Osteoblast (primary cell): Measurements from ENCODE around the gene KAZN. TPM values are rescaled to one million over a fixed set of nuclear protein-coding genes. Genes with fewer than 3 reads are reported as not detected.

Experiments used
- DNase-seq: peaks from one replicate; pipeline ENCODE4 v3.0.0; 2011; ENCODE audit warnings: low spot score, mixed read lengths; ENCODE audit not compliant: insufficient read length; ENCODE audit errors: missing footprints
- H2AFZ ChIP-seq: 2 replicates; pipeline ENCODE4 v1.6.0; 2011; ENCODE audit warnings: mild to moderate bottlenecking, low read length
- H3K27ac ChIP-seq: 2 replicates; pipeline ENCODE4 v1.5.1; 2011; ENCODE audit warnings: mild to moderate bottlenecking, low read depth, low read length, moderate library complexity
- H3K27me3 ChIP-seq: 2 replicates; pipeline ENCODE4 v1.6.0; 2012; ENCODE audit warnings: mild to moderate bottlenecking, control low read depth, inconsistent platforms, low read length, moderate library complexity; ENCODE audit not compliant: insufficient read depth
- H3K36me3 ChIP-seq: 2 replicates; pipeline ENCODE4 v1.5.1; 2011; ENCODE audit warnings: mild to moderate bottlenecking, low read length, control low read depth, moderate library complexity; ENCODE audit not compliant: insufficient read depth
- H3K4me1 ChIP-seq: 2 replicates; pipeline ENCODE4 v1.5.1; 2011; ENCODE audit warnings: mild to moderate bottlenecking, low read length, control low read depth, moderate library complexity; ENCODE audit not compliant: insufficient read depth
- H3K4me2 ChIP-seq: 2 replicates; pipeline ENCODE4 v1.6.0; 2011; ENCODE audit warnings: mild to moderate bottlenecking, low read length; ENCODE audit not compliant: insufficient read depth
- H3K4me3 ChIP-seq: fragments of 200-600 bp; sonication (generic); 3 replicates; pipeline ENCODE4 v1.5.1; 2012; ENCODE audit warnings: mild to moderate bottlenecking, low read length, inconsistent platforms; ENCODE audit not compliant: insufficient read depth
- H3K79me2 ChIP-seq: 2 replicates; pipeline ENCODE4 v1.6.0; 2012; ENCODE audit warnings: mild to moderate bottlenecking, low read length, control low read depth, inconsistent platforms; ENCODE audit not compliant: insufficient read depth
- H3K9me3 ChIP-seq: 2 replicates; pipeline ENCODE4 v1.5.1; 2011; ENCODE audit warnings: low read depth, low read length, control low read depth
- H4K20me1 ChIP-seq: 2 replicates; pipeline ENCODE4 v1.6.0; 2012; ENCODE audit warnings: mild to moderate bottlenecking, low read length, control low read depth; ENCODE audit not compliant: insufficient read depth
- CTCF ChIP-seq: IDR thresholded peaks from 2 replicates; pipeline ENCODE4 v1.5.1; 2011; ENCODE audit warnings: mild to moderate bottlenecking, low read depth, low read length, moderate library complexity; ENCODE audit errors: extremely low read depth
- total RNA-seq: library from RNA; depleted of rRNA; stranded (reverse); fragments of >200 nt; gene quantifications from 2 replicates; pipeline ENCODE4 v1.2.3, GENCODE V29; 2012

The KAZN gene
- total RNA-seq, 1 donor, result 9.0 TPM

- DNase-seq, result no peak
- Histone ChIP-seq H3K36me3 (no peaks in the 10 kb centered on the region), H3K4me2 (no peak overlapping the region), H3K9me3 (peaks cover 3% of the 10 kb centered on the region), H3K4me1 (no peaks in the 10 kb centered on the region), H3K27ac (no peak overlapping the region), H3K4me3 (no peak overlapping the region), H3K79me2 (no peaks in the 10 kb centered on the region), H4K20me1 (no peaks in the 10 kb centered on the region), H2AFZ (no peak overlapping the region), H3K27me3 (no peaks in the 10 kb centered on the region)
- TF ChIP-seq CTCF, result no peak
These were observed 210.9 kb downstream of the KAZN start for GRCh38 chr1:14809191-14809981.

DNA sequence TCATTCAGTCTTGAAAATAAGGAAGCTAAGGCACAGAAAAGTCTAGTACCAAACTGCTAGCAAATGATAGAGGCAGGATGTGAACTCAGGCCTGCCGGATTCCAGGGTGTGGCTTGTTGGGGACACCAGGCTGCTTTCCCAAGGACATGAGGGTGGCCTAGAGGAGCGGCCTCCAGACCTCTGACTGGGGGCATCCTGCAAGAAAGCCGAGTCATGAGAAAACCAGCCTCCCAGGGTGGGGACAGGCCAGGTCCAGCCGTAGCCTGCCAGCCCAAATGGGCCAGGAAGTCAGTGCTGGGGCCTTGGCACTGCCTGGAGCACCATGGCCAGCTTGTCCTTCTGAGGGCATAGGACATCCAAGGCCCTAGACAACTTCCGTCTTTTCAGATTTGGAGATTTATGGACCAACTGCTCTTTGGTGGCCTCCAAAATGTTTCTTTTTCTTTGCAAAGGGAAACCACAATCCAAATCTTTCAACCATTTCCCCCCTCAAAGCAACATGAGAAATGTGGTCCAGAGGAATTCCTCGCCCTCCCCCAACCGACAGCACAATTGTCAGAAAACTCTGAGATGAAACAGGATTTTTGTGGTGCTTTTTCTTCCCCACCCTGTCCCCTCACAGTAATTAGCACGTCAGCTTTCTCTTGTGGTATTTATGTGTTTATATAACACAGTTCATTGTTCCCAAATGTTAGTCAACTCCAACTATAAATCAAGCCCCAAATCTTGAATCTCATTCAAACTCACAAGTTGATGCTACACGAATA lies 212.3 kb downstream of the KAZN start:
- H2AFZ ChIP-seq, result no peak overlapping the region
- no peak for DNase-seq
- no peaks in the 10 kb centered on the region for H3K79me2 ChIP-seq
- H3K9me3 ChIP-seq, result peaks cover 3% of the 10 kb centered on the region
- no peaks in the 10 kb centered on the region for H3K27me3 ChIP-seq
- H4K20me1 ChIP-seq, result no peaks in the 10 kb centered on the region
- no peaks in the 10 kb centered on the region for H3K36me3 ChIP-seq
- no peak overlapping the region for H3K4me3 ChIP-seq
- no peak for TF ChIP-seq CTCF
- H3K4me2 ChIP-seq, result no peak overlapping the region
- no peaks in the 10 kb centered on the region for H3K4me1 ChIP-seq
- H3K27ac ChIP-seq, result no peak overlapping the region

DNA sequence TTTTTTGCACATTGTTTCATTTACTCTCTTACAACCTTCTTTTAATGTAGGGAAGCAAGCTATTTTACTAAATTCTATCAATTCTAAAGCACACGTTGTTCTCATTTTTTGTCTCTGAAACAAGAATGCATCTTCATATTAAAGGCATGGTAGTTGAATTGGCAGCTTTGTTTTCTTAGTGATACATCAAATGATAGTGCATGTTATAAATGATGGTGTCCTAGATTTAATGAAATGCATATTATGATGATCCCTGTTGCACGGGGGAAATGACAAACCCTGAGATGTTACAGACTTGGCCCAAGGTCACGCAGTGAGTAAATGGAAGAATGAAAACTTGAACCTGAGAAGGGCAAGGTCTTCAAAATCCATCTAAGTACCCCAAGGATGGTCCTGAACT lies 213.1 kb downstream of the KAZN start:
- H3K36me3 ChIP-seq, result no peaks in the 10 kb centered on the region
- no peaks in the 10 kb centered on the region for H3K4me1 ChIP-seq
- peaks cover 3% of the 10 kb centered on the region for H3K9me3 ChIP-seq
- no peak overlapping the region for H3K27ac ChIP-seq
- H3K4me3 ChIP-seq, result no peak overlapping the region
- no peak for TF ChIP-seq CTCF
- no peaks in the 10 kb centered on the region for H3K27me3 ChIP-seq
- no peak overlapping the region for H2AFZ ChIP-seq
- H3K79me2 ChIP-seq, result no peaks in the 10 kb centered on the region
- peak; percentile 76 for DNase-seq
- H3K4me2 ChIP-seq, result no peak overlapping the region
- no peaks in the 10 kb centered on the region for H4K20me1 ChIP-seq

DNA sequence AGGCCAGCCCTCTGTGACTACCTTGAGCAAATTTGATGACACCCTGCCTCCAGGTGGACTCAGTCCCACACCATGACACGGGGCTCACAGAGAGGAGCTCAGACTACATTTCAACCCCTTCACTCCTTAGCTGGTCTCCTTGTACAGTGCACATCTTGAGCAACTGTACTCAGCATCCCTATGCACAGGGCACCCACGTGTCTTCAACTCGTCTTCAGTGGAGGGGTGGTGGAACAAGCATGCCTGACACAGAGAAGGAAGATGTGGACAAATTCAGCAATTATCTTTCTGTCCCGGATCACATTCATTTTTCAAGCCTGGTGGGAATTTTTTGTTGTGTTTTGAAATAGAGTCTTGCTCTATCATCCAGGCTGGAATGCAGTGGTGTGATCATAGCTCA lies 213.7 kb downstream of the KAZN start:
- H3K27me3 ChIP-seq, result no peaks in the 10 kb centered on the region
- no peak overlapping the region for H2AFZ ChIP-seq
- H3K27ac ChIP-seq, result no peak overlapping the region
- H3K36me3 ChIP-seq, result no peaks in the 10 kb centered on the region
- H3K4me3 ChIP-seq, result no peak overlapping the region
- H3K4me2 ChIP-seq, result no peak overlapping the region
- H3K9me3 ChIP-seq, result no peaks in the 10 kb centered on the region
- TF ChIP-seq CTCF, result no peak
- DNase-seq, result no peak
- H3K4me1 ChIP-seq, result no peaks in the 10 kb centered on the region
- H4K20me1 ChIP-seq, result no peaks in the 10 kb centered on the region
- no peaks in the 10 kb centered on the region for H3K79me2 ChIP-seq
